ENCODE measurements around the gene ZRANB2. TPM values are rescaled to one million over a fixed set of nuclear protein-coding genes. Genes with fewer than 3 reads are reported as not detected.

Gene ZRANB2
- total RNA-seq, 1 experiment from 2014 or later, result 103 TPM

GRCh38 chr1:71037829-71038620, 42.8 kb downstream of the ZRANB2 start:
- peaks cover 2% of the 10 kb centered on the region for H3K27me3 Mint-ChIP-seq (ENCODE audit: low read depth)
- WGBS (ENCODE audit: extremely low coverage, insufficient read length, low lambda C conversion rate), result no CpG with 5 or more reads among the region's 2 CpGs

More at GRCh38 chr1:71037829-71038620, 42.8 kb downstream of the ZRANB2 start:
- H2BK12ac ChIP-seq (ENCODE audit: insufficient read length, low read depth, low read length), result no peak overlapping the region
- no peak overlapping the region for H3K23ac ChIP-seq (ENCODE audit: insufficient read length, low read depth, low read length)
- Mint-ChIP-seq H3K27ac (no peak overlapping the region), H3K4me3 (no peak overlapping the region), H3K36me3 (ENCODE audit: insufficient read depth in 1 of 3, low read depth in 3 of 3) (no peaks in the 10 kb centered on the region), H3K4me1 (no peaks in the 10 kb centered on the region), H3K9me3 (no peaks in the 10 kb centered on the region)
- H3T11ph ChIP-seq (ENCODE audit: low read length), result no peak overlapping the region
- no peak overlapping the region for H2BK5ac ChIP-seq (ENCODE audit: insufficient read length, low read length)
- H3K4me2 ChIP-seq (ENCODE audit: insufficient read depth, insufficient read length, low read length), result no peak overlapping the region
- no peaks in the 10 kb centered on the region for H3K4me1 ChIP-seq (ENCODE audit: insufficient read depth, low read length)
- no peak overlapping the region for H2AFZ ChIP-seq (ENCODE audit: low read length)
- no peak overlapping the region for H4K5ac ChIP-seq (ENCODE audit: insufficient read length, low read depth, low read length)
- no peak overlapping the region for H2BK20ac ChIP-seq (ENCODE audit: low read depth, low read length, poor library complexity, severe bottlenecking)
- H4K20me1 ChIP-seq (ENCODE audit: control insufficient read depth, insufficient read depth, insufficient read length), result no peaks in the 10 kb centered on the region
- no peak overlapping the region for H3K27ac ChIP-seq (ENCODE audit: insufficient read length, low read depth, low read length)
- no peaks in the 10 kb centered on the region for H3K23me2 ChIP-seq (ENCODE audit: insufficient read length, low read depth, low read length, poor library complexity, severe bottlenecking)
- no peak for TF ChIP-seq CTCF (conservative IDR thresholded peaks at IDR 0.05)
- no peak overlapping the region for H2BK120ac ChIP-seq (ENCODE audit: low read depth, low read length, poor library complexity, severe bottlenecking)
- no peak overlapping the region for H4K91ac ChIP-seq (ENCODE audit: insufficient read length, low read depth, low read length)
- no peak overlapping the region for H3K9ac ChIP-seq (ENCODE audit: extremely low read depth, insufficient read length, low read length)
- no peaks in the 10 kb centered on the region for H3K27me3 ChIP-seq (ENCODE audit: insufficient read depth, low read length)
- H3K56ac ChIP-seq (ENCODE audit: insufficient read length, low read depth, low read length), result no peak overlapping the region
- H3K18ac ChIP-seq (ENCODE audit: insufficient read length, low read depth, low read length), result no peak overlapping the region
- no peak overlapping the region for H4K8ac ChIP-seq (replicated peaks; ENCODE audit: insufficient read length, low read depth, low read length)
- no peak overlapping the region for H3K4ac ChIP-seq (ENCODE audit: low read depth, low read length)
- H2BK15ac ChIP-seq (ENCODE audit: low read depth, low read length), result no peak overlapping the region
- H3K79me2 ChIP-seq (ENCODE audit: insufficient read depth, low read length), result no peaks in the 10 kb centered on the region
- no peak overlapping the region for H2AK5ac ChIP-seq (ENCODE audit: insufficient read length, low read length)
- no peaks in the 10 kb centered on the region for H3K79me1 ChIP-seq (ENCODE audit: insufficient read depth, low read depth, low read length, poor library complexity, severe bottlenecking)
- no peaks in the 10 kb centered on the region for H3K9me3 ChIP-seq (ENCODE audit: control insufficient read depth, low read depth, low read length)
- DNase-seq, result no peak
- no peak overlapping the region for H3K14ac ChIP-seq (ENCODE audit: insufficient read depth, low read length)
